Measurements from ENCODE around the gene TEX54. TPM values are rescaled to one million over a fixed set of nuclear protein-coding genes. Genes with fewer than 3 reads are reported as not detected.

The TEX54 gene
- polyA plus RNA-seq, 1 donor (not counting 4 experiments of a cell fraction or from before 2014, with no cell fraction given) = not detected

- no peak for DNase-seq (ENCODE audit: low read depth, low spot score)
- Histone ChIP-seq H3K27me3 (ENCODE audit: control insufficient read depth, extremely low read depth, insufficient read depth, low read length) (no peaks in the 10 kb centered on the region), H3K4me2 (ENCODE audit: control insufficient read depth, extremely low read depth, insufficient read depth, low read depth, low read length) (peak within 1 kb of the TSS; percentile 70), H3K9me3 (ENCODE audit: control insufficient read depth, low read depth, low read length) (no peaks in the 10 kb centered on the region), H3K79me2 (ENCODE audit: control insufficient read depth, insufficient read depth, low read length) (peaks cover 38% of the 10 kb centered on the region), H3K9me1 (ENCODE audit: control insufficient read depth, extremely low read depth, insufficient read depth, low read length) (no peaks in the 10 kb centered on the region), H3K4me3 (ENCODE audit: control insufficient read depth in 2 of 3, extremely low read depth in 1 of 3, insufficient read depth in 2 of 3, low read depth in 1 of 3, low read length in 3 of 3) (peak within 1 kb of the TSS; percentile 81 to 87 (median 86)), H2AFZ (ENCODE audit: control insufficient read depth, low read length) (peak within 1 kb of the TSS; percentile 42), H3K36me3 (ENCODE audit: control insufficient read depth in 2 of 2, extremely low read depth in 1 of 2, insufficient read depth in 2 of 2, low read length in 2 of 2) (peaks cover 18 to 49% of the 10 kb centered on the region in 2 experiments), H3K4me1 (ENCODE audit: control insufficient read depth, extremely low read depth, insufficient read depth, low read length) (peaks cover 25% of the 10 kb centered on the region), H3K9ac (ENCODE audit: control insufficient read depth, extremely low read depth, insufficient read depth, low read length) (peak within 1 kb of the TSS; percentile 84), H3K27ac (ENCODE audit: control insufficient read depth, insufficient read depth, low read length) (peak within 1 kb of the TSS; percentile 71), H4K20me1 (ENCODE audit: control insufficient read depth, extremely low read depth, insufficient read depth, low read length) (no peaks in the 10 kb centered on the region)
- no peak for FAIRE-seq
- dilution Hi-C loops (cut with MboI; ENCODE audit: extremely low pct_ligation_motif_present, low sequenced_read_pairs) = no loop called here
- TF ChIP-seq EZH2 (IDR thresholded peaks at IDR 0.05; ENCODE audit: low read length) (no peak), CTCF (optimal IDR thresholded peaks at IDR 0.05 in 1 of 3, IDR thresholded peaks at IDR 0.05 in 1 of 3, conservative IDR thresholded peaks at IDR 0.05 in 1 of 3; ENCODE audit: extremely low read depth in 1 of 3, insufficient read depth in 2 of 3, low read length in 3 of 3) (peak in 1 of 3 experiments; percentile 14)
These were observed 41.0 kb downstream of the TEX54 start, which contains the start of gene TMEM223 for GRCh38 chr11:62791501-62792201. Gene TMEM223 (minus strand): TSS chr11:62792006. CDS start chr11:62791994, 12 bp downstream.

- Histone ChIP-seq H3K27me3 (ENCODE audit: control insufficient read depth, extremely low read depth, insufficient read depth, low read length) (no peaks in the 10 kb centered on the region), H3K79me2 (ENCODE audit: control insufficient read depth, insufficient read depth, low read length) (peaks cover 38% of the 10 kb centered on the region), H3K9me3 (ENCODE audit: control insufficient read depth, low read depth, low read length) (no peaks in the 10 kb centered on the region), H3K4me1 (ENCODE audit: control insufficient read depth, extremely low read depth, insufficient read depth, low read length) (peaks cover 32% of the 10 kb centered on the region), H2AFZ (ENCODE audit: control insufficient read depth, low read length) (no peak overlapping the region), H3K4me3 (ENCODE audit: control insufficient read depth in 2 of 3, extremely low read depth in 1 of 3, insufficient read depth in 2 of 3, low read depth in 1 of 3, low read length in 3 of 3) (no peak overlapping the region), H3K4me2 (ENCODE audit: control insufficient read depth, extremely low read depth, insufficient read depth, low read depth, low read length) (no peak overlapping the region), H3K27ac (ENCODE audit: control insufficient read depth, insufficient read depth, low read length) (no peak overlapping the region), H4K20me1 (ENCODE audit: control insufficient read depth, extremely low read depth, insufficient read depth, low read length) (no peaks in the 10 kb centered on the region), H3K9ac (ENCODE audit: control insufficient read depth, extremely low read depth, insufficient read depth, low read length) (no peak overlapping the region), H3K9me1 (ENCODE audit: control insufficient read depth, extremely low read depth, insufficient read depth, low read length) (no peaks in the 10 kb centered on the region), H3K36me3 (ENCODE audit: control insufficient read depth in 2 of 2, extremely low read depth in 1 of 2, insufficient read depth in 2 of 2, low read length in 2 of 2) (peaks cover 12 to 36% of the 10 kb centered on the region in 2 experiments)
- dilution Hi-C loops (cut with MboI; ENCODE audit: extremely low pct_ligation_motif_present, low sequenced_read_pairs) = no loop called here
- no peak for DNase-seq (ENCODE audit: low read depth, low spot score)
- TF ChIP-seq EZH2 (IDR thresholded peaks at IDR 0.05; ENCODE audit: low read length) = no peak
- TF ChIP-seq CTCF (optimal IDR thresholded peaks at IDR 0.05 in 1 of 3, IDR thresholded peaks at IDR 0.05 in 1 of 3, conservative IDR thresholded peaks at IDR 0.05 in 1 of 3; ENCODE audit: extremely low read depth in 1 of 3, insufficient read depth in 2 of 3, low read length in 3 of 3) = no peak
- FAIRE-seq = no peak
These were observed 43.1 kb downstream of the TEX54 start for GRCh38 chr11:62789576-62789975.
